ENCODE results near the gene PRG2.

The PRG2 gene, protein sequence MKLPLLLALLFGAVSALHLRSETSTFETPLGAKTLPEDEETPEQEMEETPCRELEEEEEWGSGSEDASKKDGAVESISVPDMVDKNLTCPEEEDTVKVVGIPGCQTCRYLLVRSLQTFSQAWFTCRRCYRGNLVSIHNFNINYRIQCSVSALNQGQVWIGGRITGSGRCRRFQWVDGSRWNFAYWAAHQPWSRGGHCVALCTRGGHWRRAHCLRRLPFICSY

DNA sequence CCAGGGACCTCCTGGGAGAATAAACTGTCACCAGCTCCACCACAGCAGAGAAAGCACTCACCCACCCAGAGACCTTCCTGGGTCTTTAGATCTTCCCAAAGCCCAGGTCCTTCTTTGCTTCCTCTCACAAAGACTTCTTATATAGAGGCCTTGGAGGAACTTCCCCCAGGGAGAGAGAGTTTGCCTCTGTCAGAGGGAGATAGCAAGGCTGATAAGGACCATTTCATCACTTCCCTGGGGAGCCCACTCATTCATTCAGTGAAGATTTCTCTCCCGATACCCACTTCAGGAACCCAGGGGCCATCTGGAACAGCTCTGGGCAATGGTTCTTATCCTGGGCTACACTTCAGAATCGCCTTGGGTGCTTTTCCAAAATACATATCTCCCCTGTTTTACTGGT lies at the start of gene PRG2:
PRG2 (minus strand) TSS at position 116 of the 400 bp plus-strand sequence. CDS start 706 bp downstream, outside the sequence.
- no peak for DNase-seq (ENCODE audit: low read depth in 2 of 2)

DNA sequence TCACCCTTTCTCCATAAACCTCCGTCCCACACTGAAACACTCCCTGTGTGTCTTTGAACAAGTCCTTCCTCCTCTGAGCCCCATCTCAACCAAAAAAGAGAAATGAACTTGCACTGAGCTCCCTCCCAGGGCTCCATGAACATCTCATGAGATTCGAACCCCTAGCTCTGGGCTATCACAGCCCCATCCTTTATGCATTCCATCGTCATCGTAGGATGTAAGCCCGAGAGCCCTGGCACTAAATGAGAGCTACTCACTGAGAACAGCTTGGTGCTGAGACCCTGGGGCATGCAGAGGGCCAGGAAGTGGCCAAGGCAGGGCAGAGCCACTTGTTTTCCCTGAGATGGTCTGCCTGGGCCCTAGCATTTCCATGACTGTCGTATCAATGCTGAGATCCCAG lies 49.3 kb upstream of the PRG2 start:
- DNase-seq (ENCODE audit: low read depth in 2 of 2) = no peak

DNA sequence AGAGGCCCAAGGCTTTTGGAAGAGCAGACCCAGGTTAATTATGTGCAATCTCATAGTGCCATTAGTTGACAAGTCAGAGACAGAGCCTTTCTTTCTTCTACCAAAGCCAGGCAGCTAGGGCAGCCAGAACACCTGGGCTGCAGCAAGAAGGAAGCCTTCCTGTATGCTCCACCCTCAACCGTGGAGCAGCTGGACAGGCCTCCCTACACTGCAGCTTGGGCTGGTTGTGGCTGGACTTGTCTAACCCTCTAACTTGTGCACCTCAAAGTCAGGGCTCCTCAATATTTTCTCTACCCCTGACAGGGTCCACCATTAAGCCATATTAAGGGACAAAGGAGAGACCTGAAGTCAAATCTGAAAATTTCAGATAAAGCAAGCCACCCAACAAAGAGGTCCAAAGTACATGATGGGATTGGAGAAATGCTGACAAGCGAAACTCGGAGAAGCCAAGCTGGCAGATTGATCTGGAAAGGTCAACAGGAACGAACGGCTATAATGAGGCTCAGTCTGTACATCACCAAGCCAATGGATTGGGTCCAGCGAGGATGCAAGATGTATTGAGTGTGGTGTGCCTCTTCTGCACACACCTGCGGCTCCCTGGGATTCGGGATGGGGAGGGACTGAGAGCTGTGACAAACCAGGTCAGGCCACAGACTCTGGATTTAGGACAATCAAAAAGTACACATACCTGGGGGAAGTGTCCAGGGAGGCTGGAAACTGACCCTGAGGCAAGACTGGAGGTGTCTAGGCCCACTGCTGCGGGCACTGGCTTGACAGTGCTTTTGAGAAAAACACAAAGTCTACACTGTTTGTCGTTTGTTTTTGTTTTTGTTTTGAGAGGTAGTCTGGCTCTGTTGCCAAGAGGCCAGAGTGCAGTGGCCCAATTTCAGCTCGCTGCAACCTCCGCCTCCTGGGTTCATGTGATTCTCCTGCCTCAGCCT lies 48.2 kb upstream of the PRG2 start:
- no peak for DNase-seq (ENCODE audit: low read depth in 2 of 2)

DNA sequence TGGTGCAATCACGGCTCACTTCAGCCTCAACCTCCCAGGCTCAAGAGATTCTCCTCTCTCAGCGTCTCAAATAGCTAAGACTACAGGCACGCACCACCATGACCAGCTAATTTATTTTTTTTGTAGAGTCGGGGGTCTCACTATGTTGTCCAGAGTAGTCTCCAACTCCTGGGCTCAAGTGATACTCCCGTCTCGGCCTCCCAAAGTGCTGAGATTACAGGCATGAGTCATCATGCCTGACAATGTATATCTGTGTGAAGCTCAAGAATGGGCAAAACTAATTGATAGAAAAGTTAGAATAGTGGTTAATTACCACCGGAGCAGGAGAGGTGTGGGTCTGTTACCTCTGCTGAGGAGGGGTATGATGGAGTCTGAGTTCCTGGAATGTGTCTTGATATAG lies 45.6 kb upstream of the PRG2 start:
- DNase-seq (ENCODE audit: low read depth in 2 of 2) = no peak

DNA sequence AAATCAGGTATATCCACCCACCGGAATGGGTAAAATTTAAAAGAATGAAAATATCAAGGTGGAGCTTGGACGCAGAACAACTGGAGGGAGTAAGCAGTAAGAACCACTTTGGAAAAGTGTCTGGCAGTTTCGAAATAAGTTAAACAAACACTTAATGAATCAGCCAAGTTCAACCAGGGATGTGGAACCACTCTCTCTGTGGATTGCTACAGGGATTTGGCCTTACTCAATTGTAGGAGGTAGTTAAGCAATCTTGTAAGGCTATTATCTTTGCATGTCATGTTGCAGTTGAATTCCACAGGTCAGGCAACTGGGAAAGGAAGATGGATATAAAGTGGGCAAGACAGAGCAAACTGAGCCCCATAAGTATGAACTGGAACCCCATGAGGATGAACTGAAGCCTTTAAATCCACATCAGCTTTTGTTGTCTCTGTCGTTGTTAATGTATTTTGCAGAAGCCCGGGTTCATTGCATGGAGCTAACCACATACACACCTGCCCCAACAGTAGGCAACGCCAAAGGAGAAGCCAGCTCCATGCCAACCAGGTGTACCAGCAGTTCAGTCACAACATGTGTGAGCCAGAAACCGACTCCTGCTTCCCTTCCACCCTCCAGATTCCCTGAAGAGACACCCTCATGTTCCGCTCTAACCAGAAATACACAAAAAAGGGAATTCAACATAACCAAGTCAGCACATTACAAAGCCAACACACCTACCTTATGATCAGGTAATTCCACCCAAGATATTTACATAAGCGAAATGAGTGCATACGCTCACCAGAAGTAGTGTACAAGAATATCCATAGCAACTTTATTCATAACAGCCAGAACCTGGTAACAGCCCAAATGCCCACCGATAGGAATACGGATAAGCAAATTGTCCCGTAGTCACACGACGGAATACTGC lies 44.4 kb upstream of the PRG2 start:
- DNase-seq (ENCODE audit: low read depth in 2 of 2) = no peak

DNA sequence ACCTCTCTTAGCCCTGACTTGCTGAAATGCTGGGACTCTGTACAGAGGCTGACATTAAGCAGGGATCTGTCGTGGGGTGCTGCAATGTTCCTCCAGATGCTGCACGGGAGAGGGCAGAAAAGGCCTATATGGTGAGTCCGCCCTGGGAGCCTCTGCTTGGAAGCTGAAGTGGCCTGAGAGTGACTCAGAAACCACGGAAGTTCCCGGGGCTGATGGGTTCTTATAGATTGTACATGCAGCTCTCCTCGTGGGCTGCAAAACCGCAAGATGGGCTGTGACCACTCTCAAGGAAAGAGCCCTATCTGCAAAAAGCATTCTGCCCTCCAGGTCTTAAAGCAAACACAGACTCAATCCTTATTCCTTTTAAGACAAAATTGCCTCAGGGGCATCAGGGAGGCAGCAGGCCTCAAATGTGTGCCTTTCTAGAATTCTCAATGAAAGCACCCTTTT lies 42.3 kb upstream of the PRG2 start:
- DNase-seq (ENCODE audit: low read depth in 2 of 2) = no peak

DNA sequence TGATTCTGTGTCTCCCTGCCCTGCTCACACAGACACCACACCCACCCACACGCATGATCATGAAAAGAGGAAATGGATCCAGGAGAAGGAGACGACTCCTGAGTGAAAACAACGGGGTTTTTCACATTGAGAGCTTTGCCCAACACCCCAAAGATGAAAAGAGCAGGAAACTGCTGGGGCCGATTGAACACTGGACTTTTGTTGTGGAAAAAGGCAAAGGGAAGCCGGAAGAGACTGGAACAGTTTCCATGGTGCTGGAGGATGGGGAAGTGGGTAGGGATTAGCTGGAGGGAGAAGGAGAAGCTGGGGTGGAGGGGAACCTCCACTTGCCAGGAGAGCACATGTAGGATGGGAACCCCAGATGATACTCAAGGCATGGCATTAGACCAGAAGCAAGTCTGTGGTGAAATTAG lies 41.7 kb upstream of the PRG2 start:
- DNase-seq (ENCODE audit: low read depth in 2 of 2) = no peak

DNA sequence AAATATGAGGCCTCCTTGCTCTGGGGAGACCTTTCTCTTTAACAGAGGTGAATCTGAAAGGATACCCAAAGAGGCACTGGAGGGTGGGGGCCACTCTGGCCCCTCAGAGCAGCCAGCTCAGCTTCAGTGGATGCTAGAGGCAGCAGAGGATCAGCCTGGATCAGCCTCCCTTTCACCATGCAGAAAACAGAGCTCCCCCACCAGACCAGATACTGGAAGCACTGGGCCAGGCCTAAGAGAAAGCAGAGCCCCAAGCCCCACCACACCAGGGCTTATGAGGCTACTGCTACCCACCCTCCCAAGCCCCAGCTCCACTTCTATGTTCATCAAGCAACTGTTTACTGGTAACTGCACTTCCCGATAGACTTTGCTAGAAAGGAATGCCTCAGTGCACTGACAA lies 40.5 kb upstream of the PRG2 start:
- no peak for DNase-seq (ENCODE audit: low read depth in 2 of 2)

DNA sequence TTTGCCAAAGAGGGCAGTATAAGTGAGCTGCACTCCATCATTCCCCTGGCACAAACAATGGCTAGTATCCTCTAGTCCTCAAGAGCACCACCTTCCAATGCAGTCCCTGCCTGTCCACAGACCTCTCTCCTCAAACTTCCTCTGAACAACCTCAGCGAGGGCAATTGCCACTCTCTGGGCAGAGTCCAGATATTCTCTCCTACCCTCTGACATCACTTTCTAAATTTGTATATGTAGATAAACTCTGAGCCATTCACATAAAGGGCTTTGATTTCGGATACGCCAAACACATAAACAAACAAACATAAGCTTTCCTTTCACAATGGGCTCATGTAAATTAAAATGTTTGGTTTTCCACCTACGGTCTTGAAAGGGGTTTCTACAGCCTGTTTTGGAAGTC lies 39.5 kb upstream of the PRG2 start:
- DNase-seq (ENCODE audit: low read depth in 2 of 2) = no peak

DNA sequence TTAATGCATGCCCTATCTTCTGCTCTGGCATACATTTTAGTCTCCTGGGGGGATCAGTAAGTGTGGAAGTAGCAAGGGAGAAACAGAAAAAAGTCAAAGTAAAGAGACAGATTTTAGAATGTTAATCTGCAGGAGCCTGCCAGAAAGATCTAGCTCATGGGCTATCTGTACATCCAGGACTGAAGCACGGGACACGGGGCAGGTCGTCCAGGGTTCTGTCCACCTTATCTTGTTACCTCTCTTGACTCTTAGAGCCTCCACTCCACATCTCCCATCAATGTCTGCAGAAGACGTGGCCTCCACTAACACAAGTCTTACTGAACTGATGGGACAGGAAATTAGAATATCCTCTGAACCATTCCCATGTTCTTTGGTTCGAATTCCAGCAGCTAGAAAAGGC lies 38.2 kb upstream of the PRG2 start:
- DNase-seq (ENCODE audit: low read depth in 2 of 2) = no peak

DNA sequence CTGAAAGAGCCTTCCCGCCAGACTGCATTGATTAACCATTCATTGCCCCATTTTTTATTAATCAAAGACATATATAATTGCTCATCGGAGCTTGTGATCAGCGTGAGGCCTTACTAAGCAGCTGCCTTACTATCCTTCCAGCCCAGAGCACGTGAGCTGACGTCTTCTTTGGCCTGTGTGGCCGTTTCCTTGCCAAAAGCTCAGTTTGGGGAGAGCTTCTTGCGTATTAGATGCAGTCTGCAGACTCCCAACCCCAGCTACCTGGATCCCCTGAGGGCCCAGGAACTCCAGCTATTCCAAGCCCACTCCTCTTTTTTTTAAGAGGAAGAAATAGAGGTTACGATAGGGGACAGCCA lies 37.3 kb upstream of the PRG2 start:
- DNase-seq (ENCODE audit: low read depth in 2 of 2) = no peak

DNA sequence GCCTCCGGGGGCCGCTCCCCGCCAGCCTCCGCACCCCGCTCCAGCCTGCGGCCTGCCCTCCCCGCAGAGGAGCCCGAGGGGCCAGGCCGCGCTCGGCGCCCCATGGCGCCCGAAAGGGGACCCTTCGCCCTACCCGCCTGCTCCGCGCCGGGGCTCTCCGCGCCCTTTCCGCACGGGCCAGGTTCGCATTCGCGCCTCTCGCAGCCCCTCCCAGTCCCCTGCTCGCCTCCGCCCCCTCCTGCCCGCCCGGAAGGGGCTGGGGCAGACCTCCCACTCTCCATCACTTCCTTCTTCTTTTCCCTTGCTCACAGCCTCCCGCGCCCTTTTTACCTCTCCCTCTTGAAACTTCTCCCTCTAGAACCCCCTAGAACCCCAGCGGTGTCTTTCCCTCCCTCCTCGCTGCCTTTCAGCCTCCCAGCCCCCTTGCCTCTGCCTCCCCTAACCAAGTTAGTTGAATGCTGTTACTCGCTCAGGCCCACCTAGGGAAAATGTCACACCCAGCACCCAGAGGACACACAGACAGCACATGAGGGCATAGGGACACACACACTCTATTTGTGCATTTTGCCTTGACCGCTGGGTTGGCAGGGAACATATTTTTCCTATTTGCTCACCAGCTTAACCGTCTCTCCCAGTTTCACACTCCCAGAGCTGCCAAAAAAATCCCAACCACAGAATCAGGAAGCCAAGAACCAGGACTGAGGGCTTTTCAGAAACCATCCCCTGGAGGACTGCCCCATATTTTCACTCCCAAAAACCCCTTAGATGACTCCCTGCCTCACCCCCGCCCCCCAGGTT lies 36.7 kb upstream of the PRG2 start, which contains the start of gene SLC43A3:
SLC43A3 (minus strand) TSS at position 193 of the 798 bp plus-strand sequence. CDS start 949 bp downstream, outside the sequence.
- peak; percentile 19 to 70 for DNase-seq (ENCODE audit: low read depth in 2 of 2)

DNA sequence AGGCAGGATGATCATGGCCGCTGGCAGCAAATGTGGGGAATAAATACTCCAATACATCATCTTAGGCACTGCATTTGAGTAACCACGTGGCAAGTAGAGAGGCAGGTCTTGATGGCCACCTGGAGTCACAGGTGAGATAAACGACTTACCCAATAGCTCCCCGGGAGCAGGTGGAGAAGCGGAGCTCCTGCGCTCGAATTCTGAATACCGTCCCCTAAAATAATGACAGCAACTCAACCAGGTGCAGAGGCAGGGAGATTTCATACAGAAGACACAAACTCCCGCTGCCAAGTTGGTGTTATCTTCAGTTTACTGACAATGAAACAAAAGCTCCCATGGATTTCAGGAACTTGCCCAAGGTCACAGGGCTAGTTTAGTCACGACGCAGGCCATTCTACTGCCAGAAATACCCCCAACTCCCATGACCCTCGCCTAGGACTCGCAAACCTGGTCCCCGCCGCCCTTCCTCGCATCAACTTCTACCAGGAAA lies 36.0 kb upstream of the PRG2 start:
- no peak for DNase-seq (ENCODE audit: low read depth in 2 of 2)

DNA sequence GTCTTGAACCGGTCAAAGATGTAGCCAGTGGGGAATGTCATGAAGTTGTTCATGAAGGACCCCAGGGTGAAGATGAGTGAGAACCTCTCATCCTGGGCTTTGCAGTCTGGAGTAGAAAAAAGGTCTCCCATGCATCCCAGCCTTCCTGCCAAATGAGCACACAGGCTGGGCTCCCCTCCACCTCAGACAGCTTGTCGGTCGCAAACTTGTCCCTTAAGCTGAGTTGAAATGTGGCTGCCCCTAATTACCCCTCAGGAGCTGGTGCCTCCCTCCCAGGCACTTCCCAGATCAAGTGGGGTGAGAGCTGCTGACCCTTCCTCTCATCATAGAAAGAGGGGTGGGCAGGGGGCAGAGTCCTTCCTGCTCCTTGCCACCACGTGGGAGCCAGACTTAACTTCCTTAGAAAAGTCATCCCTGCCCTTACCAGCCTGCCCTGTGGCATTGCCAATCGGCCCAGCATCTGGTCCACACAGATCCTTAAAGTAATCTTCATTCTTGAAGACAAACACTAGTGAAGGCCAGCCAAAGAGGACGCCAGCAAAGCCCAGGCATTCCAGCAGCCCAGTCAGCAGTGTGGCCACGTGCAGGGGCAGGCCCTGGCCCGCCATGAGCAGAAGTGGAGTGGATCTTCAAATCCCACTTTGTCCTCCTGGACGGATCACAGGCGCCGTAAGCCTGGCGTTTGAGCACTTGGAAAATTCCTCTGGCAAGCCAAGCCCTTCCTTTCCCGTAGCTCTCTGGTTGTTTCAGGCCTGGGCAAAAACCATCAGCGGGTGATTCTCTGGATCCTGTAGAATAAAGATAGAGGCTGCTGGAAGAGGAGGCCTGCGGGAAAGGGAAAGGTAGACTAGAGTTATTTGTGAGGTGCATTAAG lies 35.4 kb upstream of the PRG2 start:
- DNase-seq (ENCODE audit: low read depth in 2 of 2) = no peak

DNA sequence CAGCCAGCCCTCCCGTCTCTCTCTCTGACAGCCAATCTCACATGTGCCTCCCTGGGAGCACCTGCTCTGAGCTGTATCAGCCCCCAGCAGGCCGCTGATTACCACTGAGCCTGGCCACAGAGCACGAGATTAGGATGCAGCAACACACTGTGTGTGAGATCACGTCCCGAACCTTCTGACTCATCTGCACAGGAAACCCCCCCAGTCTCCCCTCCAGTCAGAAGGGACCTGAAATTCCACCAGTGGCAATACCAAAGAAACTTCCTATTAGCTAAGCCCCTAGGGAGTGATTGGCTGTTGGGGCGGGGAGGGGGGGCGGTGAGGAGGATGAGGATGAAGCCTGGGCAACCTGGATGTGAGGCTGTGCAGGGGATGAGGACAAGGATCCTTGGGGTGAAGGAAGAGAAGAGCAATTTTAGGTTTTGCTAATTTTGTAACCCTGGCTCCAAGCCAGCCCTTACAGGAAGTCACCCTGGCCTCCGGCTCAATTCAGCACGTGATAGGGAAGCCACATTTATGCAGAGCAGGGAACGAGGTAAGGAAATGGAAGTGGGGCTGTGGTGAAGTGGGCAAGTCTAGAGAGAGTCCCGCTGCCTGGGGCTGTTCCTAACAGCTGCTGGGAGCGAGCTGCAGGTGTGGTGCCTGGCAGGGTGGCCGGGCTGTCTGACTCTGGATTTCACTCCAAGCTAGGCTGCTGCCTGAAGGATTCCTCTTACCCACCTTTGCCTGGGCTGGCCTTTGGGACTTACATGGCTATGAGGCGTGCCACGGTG lies 34.5 kb upstream of the PRG2 start:
- peak; percentile 62 to 65 for DNase-seq (ENCODE audit: low read depth in 2 of 2)

DNA sequence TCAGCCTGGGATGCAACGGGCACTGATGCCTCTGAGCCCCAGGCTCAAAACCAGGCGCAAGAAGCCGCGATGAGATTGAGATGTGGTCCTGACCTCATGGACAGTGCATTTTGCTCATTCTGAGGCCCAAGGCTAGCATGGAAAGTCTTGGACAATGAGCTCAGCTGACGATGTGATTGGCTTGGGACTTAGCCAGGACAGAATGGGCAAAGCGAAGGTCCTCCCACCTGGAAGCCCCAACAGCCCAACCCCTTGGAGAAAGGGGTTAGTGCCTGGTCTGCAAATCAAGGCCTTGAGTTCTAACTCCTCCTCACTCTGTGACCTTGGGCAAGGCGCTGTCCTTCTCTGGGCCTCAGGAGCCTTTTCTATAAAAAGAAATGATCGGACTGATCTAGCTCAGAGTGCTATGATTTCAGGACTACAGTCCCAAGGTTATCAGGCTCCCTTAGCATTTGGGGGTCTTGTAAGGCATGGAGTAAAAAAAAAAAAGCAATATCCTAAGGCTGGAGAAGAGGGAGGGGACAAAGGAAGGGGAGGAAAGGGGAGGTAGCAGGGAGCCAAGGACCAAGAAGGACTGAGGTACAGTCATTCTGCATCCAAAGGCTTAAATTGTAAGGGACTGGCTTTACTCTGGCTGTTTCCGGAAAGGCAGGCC lies 33.8 kb upstream of the PRG2 start:
- DNase-seq (ENCODE audit: low read depth in 2 of 2) = no peak

DNA sequence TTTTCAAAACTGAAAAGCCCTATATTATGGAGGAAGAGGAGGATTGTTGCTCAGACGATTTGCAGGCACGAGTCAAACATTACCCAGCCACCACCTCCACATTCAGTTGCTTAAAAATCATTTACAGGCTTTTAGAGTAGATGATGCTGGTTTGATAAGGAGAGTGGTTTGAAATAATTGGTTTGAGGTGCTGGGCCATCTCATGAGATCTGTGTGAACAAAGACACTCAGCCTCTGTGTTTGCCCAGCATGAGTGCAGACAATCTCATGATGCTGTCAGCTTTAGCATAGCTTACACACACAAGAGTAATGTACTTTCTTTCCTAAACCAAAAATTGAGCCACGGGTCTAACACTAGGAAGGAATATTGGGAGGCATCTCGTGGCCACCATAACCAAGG lies 32.2 kb upstream of the PRG2 start:
- no peak for DNase-seq (ENCODE audit: low read depth in 2 of 2)

DNA sequence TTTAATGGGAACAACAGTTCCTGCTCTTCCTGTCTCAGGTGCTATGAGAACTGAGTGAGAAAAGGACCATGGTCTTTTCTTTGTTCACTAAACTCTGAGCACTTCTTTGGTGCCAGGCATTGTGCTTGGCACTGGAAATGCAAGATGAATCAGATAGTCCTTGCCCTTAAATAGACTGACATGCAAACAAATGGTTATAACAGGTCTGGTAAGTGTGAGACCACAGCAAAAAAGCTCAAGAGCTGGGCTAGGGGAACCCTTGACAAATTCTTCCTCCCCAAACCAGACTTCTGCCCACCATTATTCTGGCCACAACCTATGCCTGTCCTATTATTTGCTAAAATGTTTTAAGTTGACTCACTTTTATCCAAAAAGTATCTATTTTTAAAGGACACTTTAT lies 31.4 kb upstream of the PRG2 start:
- no peak for DNase-seq (ENCODE audit: low read depth in 2 of 2)

DNA sequence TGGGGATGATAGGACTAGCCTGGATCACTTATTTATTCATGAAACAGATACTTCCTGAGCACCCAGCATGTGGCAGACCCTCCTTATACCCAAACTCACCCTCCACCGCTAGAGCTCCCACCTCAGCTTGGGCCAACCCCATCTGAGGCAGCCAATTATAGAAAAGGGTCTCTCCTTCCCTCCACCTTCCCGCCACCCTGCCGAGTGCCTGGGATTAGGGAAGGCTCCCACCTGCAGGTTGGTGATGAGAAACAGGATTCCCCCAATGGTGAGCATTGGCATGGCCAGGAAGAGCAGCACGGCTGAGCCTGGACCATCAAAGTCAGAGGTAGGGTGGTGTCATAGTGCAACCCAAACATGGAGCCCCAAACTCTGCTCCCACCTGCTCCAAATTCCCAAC lies 30.6 kb upstream of the PRG2 start:
- DNase-seq (ENCODE audit: low read depth in 2 of 2) = no peak
